Measurements from ENCODE around the gene AP1G2. TPM values are rescaled to one million over a fixed set of nuclear protein-coding genes. Genes with fewer than 3 reads are reported as not detected.
A peak's percentile ranks its signal among the peaks of the same experiment; 100 is the strongest.

Gene AP1G2
- total and polyA plus RNA-seq, 2 of the 13 experiments (the other 11 are each of a cell fraction or from before 2014, with no cell fraction given) = 96.9 to 611 TPM

GRCh38 chr14:23601845-23602180, 34.2 kb upstream of the AP1G2 start (continued):
- TF ChIP-seq CSRNP1 (CRISPR knock-in tag; IDR thresholded peaks at IDR 0.05) = 0 out of 2 replicates have a peak, but pooled peaks have one; percentile 4
- TF ChIP-seq ZNF354B (CRISPR knock-in tag; IDR thresholded peaks at IDR 0.05) = peak; percentile 81; the same call in 1 of the 2 replicates
- TF ChIP-seq THYN1 (CRISPR knock-in tag; IDR thresholded peaks at IDR 0.05; ENCODE audit: borderline replicate concordance, low read depth) = 0 out of 2 replicates have a peak, but pooled peaks have one; percentile 28
- TF ChIP-seq ZNF615 (CRISPR knock-in tag; IDR thresholded peaks at IDR 0.05; ENCODE audit: borderline replicate concordance) = no peak
- TF ChIP-seq ZNF652 (CRISPR knock-in tag; IDR thresholded peaks at IDR 0.05; ENCODE audit: borderline replicate concordance, low read depth) = no peak
- no peak for TF ChIP-seq PHF5A (CRISPR knock-in tag; IDR thresholded peaks at IDR 0.05; ENCODE audit: low read depth, unreplicated experiment)
- TF ChIP-seq ZBTB37 (CRISPR knock-in tag; IDR thresholded peaks at IDR 0.05) = no peak; the same call in 1 of the 2 replicates
- 0 out of 2 replicates have a peak, but pooled peaks have one; percentile 11 for TF ChIP-seq NR2C2 (CRISPR knock-in tag; IDR thresholded peaks at IDR 0.05; ENCODE audit: borderline replicate concordance)
- no peak for TF ChIP-seq SRSF9 (IDR thresholded peaks at IDR 0.05; ENCODE audit: borderline replicate concordance, insufficient read depth, low read depth, low read length, poor library complexity, severe bottlenecking)
- TF ChIP-seq ZNF597 (CRISPR knock-in tag; IDR thresholded peaks at IDR 0.05) = no peak
- TF ChIP-seq ZNF468 (CRISPR knock-in tag; IDR thresholded peaks at IDR 0.05) = no peak
- TF ChIP-seq ATF4 (CRISPR knock-in tag; IDR thresholded peaks at IDR 0.05) = no peak
- peak; percentile 9; the same call in 1 of the 2 replicates for TF ChIP-seq ARNT2 (CRISPR knock-in tag; IDR thresholded peaks at IDR 0.05; ENCODE audit: low read depth)
- TF ChIP-seq ZMAT5 (CRISPR knock-in tag; IDR thresholded peaks at IDR 0.05; ENCODE audit: borderline replicate concordance, low read depth) = no peak
- TF ChIP-seq CBX5 (CRISPR knock-in tag; IDR thresholded peaks at IDR 0.05; ENCODE audit: borderline replicate concordance) = 0 out of 2 replicates have a peak, but pooled peaks have one; percentile 10
- TF ChIP-seq ZNF646 (CRISPR knock-in tag; IDR thresholded peaks at IDR 0.05) = no peak
